ENCODE results near the gene TNFRSF13B. TPM values are rescaled to one million over a fixed set of nuclear protein-coding genes. Genes with fewer than 3 reads are reported as not detected.
"Not testable (repeated sequence)": the region's sequence is repeated elsewhere in the genome, so short reads cannot be mapped to it uniquely, and the experiment has no call there.

Gene TNFRSF13B
- total RNA-seq, 1 experiment from 2014 or later: not detected

DNA sequence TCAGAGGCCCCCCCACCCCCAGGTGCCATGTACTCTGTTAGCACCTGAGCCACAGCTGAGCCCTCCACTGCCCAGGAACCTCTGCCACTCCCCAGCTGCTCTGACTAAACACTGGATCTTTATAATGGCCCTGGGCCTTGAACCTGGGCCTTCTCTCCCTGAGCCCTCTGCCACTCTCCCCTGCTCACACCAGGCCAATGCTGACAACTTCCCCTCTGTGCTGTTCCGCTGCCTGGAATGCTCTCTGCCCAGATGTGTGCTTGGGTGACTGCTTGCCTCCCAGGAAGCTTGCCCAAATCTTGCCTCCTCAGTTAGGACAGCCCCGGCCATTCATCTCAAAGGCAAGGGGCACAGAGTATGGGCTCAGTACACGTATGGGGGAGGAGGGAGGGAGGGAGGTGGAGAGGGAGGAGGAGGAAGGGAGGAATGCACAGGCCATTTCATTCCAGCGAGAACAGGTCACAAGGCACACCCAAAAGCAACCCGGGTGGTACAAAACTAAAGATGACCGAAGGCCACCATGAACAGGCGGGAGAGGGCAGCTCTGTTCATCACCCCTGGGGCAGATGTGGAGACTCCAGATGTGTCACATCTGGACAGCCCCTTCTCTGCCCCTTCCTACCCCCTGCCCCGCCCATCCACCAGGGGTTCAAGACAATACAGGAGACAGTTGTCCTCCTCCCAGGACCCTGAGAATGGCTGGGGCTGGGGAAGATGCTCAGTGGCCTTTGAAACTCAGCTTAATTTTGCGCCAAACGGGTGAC, 15.3 kb upstream of the TNFRSF13B start:
- no peak for DNase-seq (ENCODE audit: low read depth)

DNA sequence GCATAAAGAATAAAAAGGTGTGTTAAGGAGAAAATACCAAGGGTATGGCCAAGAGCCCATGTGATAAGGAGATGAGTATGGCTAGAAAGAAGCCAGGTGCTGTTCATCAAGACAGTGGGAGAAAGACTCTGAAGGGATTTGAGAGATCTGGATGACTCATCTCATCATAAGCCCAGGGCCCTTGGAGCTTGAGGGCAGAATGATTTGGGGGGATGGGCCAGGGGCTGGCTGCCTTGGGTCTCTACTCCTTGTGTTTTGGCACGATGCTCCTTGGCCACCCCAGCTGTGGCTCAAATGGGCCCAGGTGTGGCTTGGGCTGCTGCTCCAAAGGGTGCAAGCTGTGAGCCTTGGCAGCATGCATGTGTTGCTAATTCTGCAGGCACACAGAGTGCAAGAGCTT, 14.5 kb upstream of the TNFRSF13B start:
- DNase-seq (ENCODE audit: low read depth): peak; percentile 28

DNA sequence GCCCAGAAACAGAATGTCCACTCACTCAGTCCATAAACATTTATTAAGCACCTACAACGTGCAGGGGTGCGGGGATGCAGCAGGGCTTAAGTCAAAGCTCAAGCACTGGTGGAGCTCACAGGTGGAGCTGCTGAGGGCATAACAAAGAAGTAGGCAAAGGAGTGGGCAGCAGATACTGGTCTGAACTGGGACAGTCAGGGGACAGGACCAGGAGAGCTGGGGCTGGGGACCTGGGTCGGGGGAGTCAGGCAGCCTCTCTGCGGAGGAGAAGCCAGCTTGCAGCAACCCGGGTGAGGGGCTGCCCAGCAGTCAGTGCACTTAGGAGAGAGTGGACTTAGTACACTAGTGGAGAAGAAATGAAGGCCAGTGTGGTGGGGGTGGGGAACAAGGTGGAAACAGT, 10.0 kb upstream of the TNFRSF13B start:
- no peak for DNase-seq (ENCODE audit: low read depth)

DNA sequence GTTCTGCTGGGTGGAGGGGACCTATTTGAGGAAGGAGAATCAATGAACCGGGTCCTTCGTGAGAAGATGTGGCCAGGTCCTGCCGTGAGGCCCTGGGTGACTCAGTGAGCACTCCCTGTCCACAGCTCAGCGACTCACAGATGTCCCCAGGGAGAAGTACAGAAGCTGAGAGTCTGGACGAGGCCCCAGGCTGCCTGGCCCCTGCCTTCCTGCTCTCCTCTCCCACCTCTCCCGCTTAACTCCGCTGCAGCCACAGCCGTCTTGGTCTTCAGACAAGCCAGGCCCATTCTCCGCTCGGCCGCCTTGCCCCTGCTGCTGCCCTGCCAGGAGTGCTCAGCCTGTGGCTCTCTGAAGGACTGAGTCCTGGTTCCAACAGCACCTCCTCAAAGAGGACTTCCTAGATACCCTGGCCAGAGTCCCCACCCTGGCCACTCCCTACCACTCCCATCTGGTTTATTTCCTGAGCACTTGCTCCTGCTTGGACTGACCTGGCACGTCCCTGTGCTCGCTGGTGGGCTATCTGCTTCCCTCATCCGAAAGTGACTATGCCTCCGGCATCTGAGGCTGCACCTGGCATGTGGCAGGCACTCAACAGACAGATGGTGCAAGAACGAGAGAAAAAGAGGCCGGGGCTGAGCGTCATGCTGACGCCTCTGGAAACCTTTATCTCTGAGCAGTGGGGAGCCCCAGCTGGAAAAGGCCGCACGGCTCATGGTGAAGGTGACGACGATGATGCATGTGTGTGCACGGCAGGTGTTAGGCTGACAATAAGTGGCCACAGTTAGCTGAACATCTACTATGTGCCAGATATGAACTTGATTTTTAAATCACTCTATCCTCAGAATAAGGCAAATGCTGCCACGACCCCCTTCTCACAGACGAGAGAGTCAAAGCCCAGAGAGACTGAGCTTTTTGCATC, 9.2 kb upstream of the TNFRSF13B start:
- peak; percentile 16 for DNase-seq (ENCODE audit: low read depth)

DNA sequence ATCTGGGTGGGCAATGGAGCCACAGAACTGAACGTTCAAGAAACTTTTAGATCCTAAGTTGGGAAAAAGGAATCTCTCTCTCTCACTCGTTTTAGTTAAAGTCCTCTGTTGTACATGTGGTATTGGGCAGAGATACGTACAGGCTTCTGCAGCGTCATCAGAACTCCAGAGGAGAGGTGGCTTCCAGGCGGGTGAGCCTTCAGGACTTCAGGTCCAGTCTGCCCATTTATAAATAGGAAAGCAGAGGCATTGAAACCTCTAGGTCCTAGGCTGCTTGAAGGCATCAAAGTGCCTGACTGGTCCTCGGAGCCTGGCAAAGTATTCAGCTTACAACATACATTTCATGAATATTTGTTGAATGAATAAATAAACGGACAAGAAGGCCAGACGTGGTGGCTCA, 8.1 kb upstream of the TNFRSF13B start:
- DNase-seq (ENCODE audit: low read depth): no peak

DNA sequence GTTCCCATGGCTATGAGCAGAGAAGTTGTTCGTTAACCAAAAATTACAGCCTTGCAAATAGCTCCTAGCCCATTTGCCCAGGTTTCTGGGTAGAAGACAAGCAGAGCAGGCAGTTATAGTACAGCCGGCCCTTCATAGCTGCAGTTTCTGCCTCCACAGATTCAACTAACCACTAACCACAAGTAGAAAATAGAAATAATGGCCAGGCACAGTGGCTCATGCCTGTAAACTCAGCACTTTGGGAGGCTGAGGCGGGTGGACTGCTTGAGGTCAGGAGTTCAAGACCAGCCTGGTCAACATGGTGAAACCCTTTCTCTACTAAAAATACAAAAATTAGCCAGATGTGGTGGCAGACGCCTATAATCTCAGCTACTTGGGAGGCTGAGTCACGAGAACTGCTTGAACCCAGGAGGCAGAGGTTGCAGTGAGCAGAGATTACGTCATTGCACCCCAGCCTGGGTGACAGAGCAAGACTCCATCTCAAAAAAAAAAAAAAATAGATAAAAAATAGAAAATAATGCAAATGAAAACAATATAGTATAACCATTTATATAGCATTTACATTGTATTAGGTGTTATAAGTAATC, 7.4 kb upstream of the TNFRSF13B start:
- not testable (repeated sequence) for DNase-seq (ENCODE audit: low read depth)

DNA sequence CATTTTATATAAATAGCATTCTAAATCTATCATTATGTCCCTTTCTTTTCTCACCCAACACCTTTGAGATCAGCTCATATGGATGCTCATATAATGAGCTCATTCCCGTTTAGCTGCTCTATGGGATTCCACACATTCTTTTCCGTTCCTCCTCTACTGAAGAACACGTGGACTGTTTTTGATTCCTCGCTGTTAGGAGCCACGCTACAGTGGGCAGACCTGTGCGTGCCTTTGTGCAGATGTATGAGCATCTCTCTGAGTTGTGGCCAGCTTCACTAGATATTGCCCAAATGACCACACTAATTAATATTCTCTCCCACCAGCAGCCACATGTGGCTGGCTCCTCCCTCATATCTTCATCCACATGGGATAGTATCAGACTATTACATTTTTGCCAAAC, 6.0 kb upstream of the TNFRSF13B start:
- no peak for DNase-seq (ENCODE audit: low read depth)

DNA sequence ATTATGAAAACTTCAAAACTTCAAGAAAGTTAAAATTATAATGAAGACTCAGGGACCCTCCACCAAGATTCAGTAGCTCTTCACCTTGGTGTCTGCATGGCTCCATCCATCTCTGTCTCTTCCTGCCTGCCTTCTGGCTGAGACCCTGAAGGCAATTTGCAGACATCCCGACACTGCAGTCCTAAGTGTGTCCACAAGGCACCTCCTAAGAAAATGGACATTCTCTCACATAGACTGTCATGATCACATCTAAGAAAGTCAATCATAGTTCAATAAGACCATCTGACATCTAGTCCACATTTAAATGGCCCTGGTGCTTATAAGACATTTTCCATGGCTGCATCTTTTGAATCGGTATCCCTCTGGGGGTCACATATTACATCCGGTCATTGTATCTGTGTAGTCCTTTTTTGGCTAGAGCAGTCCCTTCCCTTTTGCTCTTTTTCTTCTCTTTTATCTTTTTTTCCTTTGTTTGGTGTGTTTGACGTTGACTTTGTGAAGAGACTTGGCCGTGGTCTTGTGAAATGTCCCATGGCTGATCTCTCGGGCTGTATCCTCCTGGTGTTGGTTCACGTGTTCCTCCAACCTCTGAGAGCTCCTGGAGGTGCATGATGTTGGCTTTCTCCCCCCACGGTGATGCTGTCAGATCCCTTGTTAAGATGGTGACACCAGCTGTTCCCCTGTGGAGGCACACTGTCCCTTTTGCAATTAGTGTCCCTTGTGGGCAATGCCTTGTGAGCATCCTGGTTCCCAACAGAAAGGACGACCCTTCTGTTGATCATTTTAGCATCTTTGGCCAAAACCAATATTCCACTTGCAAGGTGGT, 5.0 kb upstream of the TNFRSF13B start:
- no peak for DNase-seq (ENCODE audit: low read depth)

DNA sequence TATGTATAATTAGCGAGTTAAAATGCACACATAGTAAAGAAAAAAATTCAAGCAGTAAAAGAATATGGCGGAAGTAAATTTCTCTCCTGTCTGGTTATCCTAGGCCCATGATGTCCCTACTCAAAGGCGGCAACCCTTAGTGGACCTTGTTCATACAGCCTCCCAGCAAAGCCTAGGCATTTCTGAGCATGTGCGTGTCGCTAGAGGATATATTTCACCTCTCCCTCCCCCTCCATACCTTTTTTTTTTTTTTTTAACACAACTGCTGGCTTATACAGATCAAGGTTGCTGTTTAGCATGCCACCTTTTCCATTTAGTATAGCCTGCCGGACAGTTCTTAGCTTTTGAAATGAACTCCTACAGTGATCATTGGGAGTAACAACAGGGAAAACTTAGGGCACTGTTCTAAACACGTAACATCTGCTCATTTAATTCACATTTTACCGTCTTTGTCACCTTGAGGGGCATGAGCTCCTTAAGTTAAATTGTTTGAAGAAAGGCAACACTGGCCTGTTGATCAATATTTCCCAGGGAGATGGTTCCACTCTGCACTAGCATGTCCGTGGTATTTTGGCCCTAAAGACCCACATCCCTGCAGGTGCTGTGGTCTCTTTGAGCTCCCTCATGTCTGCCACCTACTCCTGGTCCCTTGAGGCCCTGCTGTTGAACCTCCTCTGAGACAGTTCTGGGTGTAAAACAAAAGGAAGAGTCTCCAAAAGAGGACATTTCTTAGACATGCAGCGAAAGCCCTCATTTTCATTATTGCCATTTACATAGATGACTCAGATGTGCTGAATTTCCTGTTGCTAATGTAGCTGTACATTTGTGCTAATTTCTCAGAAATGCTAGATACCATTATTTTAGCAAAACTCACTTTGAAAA, 4.1 kb upstream of the TNFRSF13B start:
- no peak for DNase-seq (ENCODE audit: low read depth)

DNA sequence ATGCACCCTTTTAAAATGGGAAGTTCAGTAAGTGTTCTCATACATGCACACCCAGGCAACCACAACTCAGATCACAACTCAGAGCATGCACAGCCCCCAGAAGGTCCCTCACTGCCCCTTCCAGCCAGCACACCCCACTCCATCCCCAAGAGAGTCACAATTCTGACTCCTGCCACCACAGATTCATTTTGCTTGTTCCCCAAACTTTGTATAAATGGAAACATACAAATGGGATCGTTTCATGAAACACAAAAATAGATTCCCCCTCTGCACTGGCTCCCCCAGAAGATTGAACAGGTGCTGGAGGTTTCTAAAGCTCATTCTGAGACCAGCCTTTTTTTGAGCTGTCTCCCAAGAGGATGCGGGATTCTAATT, 3.3 kb upstream of the TNFRSF13B start:
- DNase-seq (ENCODE audit: low read depth): no peak

DNA sequence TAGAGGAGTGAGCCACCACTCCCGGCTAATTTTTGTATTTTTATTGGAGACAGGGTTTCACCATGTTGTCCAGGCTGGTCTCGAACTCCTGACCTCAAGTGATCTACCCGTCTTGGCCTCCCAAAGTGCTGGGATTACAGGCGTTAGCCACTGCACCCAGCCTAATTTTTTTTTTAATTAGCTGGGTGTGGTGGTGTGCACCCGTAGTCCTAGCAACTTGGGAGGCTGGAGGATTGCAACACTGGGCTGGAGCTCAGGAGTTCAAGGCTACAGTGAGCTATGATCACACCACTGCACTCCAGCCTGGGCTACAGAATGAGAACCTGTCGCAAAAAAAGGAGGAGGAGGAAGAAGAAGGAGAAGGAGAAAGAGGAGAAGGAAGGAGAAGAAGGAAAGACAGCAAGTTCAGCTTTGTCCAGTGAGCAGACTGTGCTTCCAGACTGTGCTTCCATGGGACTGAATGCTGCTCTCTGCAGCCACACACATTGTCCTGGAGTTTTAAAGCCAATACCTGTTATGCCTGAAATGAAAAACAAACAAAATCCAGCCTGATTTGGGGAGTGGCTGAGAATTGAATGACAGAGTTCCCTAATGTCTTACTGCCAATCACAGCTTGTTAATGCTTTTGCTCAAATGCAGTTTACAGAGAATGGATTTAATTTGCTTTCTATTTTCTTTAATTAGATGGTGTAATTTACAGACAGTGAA, 2.8 kb upstream of the TNFRSF13B start:
- DNase-seq (ENCODE audit: low read depth): no peak

DNA sequence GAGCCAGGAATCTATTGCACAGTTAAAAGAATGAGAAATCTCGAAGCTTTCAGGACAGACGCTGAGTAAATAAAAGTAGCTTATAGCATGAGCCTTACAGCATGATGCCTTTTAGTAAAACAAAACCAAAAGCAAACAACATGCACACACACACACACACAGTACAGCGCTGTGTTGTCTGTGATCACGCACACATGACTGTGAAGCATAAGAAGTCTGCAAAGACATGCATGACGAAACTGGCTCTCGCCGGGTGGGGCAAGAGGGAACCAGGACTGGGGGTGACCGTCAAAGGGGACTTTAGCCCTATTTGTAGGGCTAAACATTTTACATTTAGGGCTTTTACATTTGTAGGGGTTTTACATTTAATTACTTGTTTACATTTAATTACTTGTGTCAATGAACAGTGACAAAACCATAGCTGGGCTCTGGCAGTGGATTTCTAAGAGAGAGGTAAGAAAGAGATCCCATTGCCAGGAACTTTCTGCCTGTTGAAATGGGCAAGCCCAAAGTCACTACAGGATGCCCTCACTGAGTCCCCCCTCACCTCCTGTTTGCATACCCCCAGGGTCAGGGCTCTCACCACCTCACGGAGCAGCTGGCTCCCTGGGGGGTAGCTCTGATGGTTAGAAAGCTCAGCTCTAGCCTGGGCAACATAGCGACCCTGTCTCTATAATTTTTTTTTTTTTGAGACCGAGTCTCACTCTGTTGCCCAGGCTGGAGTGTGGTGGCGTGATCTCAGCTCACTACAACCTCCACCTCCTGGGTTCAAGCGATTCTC, 2.0 kb upstream of the TNFRSF13B start:
- DNase-seq (ENCODE audit: low read depth): no peak

DNA sequence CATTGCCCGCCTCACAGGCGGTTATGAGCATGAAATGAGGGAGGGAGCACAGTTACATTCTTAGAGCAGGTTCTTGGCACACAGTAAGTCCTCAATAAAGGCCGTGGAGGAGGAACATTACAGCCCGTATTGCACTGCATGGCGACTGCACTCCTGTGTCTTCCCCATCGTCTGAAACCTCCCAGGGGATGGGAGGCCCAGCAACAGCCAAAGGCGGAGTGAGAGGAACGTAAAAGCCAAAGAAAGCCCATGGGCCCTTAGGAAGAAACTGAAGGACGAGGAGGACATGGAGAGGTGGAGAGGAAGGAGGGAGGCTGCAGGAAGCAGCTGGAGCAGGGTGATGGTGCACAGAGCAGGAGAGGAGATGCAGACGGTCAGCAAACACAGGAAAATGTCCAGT, 1.1 kb upstream of the TNFRSF13B start:
- not testable (repeated sequence) for DNase-seq (ENCODE audit: low read depth)

DNA sequence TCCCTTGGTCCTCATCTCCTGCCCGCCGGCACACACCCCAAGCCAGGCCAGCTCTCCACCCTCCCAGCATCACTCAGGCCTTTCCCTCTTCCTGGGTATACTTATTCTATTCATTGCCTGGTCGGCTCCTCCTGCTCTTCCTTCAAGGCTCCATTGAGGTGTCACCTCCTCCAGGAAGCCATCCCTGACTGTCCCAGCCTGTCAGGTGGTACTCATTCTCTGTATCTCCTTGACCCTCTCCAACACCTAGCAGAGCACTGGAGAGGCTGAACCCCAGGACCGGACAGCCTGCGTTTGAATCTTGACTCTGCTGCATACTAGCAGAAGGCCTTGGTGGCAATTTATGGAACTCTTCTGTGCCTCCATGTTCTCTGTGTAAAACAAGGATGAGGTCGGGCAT, 428 bp upstream of the TNFRSF13B start:
- DNase-seq (ENCODE audit: low read depth): no peak

DNA sequence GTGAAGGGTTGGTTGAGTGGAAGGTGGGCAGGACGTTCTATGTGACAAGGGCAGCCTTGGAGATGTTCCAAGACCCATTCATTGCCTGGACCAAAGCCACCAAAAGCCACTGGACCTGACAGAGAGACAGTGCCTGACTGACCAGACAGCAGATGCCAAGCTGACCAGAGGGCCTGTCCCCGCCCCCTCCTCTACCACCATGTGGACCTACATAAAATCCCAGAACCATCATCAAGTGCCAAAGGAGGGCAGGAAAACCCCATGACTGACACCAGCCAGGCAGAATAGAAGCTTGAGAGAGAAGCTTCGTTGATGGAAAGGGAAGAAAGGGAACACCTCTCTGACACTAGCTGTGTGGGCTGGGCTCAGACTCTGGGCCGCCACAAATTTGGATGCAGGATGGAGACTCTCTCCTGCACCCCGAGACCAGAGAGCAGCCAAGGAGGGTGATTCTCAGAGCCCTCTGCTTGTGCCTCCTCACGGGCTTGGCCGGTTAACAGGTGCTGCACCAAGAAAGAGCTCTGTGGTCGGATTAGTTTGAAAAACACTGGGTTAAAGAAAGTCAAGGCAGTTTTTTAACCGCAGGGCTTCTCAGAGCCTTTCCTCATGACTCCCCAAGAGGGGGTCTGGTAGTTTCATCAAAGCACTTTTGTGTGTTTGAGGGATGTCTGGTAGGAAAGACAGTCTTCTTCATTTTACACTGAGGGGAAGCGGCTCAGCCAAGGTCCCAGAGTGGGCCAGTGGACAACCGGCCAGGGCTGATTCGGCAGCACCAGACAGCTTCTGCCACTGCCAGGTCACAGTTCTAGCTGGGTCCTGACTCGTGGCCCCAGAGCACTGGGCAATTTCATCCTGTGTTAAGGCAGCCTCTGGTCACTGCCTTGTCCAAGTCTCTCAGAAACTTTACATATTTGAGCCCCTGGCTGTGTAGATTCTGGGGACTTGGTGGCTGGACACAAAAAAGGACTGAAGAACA, 1.7 kb downstream of the TNFRSF13B start:
- DNase-seq (ENCODE audit: low read depth): no peak

DNA sequence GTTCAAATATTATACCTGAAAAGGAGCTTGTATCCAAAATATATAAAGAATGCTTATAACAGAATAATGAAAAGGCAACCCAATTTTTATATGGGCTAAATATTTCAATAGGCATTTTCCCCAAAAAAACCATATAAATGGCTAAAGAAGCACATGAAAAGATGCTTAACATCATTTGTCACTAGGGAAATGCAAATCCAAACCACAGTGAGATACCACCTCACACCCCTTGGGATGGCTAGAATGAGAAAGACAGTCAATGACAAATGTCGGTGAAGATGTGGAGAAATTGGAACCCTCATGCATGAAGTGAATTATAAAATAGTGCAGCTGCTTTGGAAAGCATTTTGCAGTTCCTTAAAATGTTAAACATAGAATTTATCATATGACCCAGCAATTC, 3.1 kb downstream of the TNFRSF13B start:
- no peak for DNase-seq (ENCODE audit: low read depth)

DNA sequence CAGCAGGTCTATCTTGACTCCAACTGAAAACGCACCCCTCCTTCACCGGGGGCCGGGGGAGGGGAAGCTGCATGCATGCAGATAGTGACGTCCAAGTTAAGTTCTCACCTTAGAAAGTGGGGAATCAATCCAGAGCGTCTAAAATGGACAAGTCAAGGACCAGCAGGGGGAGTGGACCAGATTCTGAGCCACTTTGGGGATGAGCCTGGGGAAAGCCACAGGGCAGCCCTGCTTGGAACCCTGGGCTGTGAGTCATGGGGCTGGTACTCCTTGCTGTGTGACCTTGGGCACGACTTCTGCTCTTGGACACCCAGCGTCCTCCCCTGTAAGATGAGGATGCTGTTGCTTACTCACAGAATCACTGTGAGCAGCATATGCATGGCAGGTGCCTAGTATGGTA, 9.1 kb downstream of the TNFRSF13B start:
- DNase-seq (ENCODE audit: low read depth): peak; percentile 45

DNA sequence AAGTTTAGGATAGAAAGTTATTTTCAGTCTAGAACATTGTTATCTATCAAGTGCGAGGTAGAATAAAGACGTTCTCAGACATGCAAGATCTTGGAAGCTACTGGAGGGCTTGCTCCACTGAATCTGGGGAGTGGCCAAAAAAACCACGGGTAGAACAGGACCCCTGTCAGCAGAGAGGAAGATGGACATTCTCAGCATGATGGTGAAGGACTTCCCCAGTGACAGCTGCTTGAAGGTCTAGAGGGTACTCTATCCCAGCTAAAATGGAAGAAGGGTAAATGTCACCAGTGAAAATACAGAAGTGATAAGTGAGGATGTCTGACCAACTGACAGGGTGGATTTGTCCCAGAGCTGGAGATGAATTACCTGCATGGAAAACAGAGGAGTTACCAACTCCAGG, 10.1 kb downstream of the TNFRSF13B start:
- no peak for DNase-seq (ENCODE audit: low read depth)

Measured in LHCN-M2 (cell line).